Stimulated activated CD4-positive, alpha-beta T cell treated with anti-CD3 and anti-CD28 coated beads, TNF-alpha, amount 100 ng/mL, for 48 hours (primary cell): ENCODE measurements around the gene NBAS.

Source experiments
- DNase-seq, 3 donors: peaks; one replicate each; pipeline ENCODE4 v3.0.0-alpha.2; 2020; ENCODE audit warnings: low read depth in 3 of 3

NBAS gene

DNA sequence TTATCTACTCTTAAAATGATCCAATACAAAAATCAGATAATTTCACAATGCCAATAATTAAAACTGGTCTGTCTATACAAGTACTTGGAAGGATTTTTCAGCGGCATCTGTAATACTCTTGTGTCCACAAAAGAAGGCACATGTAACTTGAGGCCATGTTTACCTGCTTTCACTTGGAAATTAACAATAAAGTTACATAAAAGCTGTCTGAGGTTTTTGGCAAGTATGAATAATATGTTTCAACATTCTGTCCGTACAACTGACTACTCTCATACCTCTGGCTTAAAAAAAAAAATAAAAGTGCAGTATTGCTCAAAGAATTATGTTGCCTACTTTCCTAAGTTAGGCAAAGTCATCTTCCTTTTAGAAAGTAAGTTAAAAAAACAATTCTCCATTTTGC lies 253.6 kb downstream of the NBAS start:
- no peak for DNase-seq

GRCh38 chr2:15306706-15307105 lies 254.4 kb downstream of the NBAS start:
- no peak for DNase-seq

DNA sequence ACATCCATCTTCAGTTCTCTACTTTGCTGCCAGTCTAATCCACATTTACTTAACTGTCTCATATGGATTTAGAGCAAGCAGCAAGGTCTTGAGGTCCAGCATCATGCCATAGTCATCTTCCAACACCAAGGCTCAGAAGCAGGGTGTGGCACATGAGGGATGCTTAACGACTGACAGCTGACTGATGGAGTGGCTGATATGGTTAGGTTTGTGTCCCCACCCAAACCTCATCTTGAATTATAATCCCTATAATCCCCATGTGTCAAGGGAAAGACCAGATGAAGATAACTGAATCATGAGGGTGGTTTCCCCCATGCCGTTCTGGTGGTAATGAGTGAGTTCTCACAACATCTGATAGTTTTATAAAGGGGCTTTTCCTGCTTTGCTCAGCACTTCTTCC lies 257.3 kb downstream of the NBAS start:
- DNase-seq: no peak

- no peak for DNase-seq
Observed at GRCh38 chr2:15302154-15302553, 259.0 kb downstream of the NBAS start.

GRCh38 chr2:15300624-15301573 lies 260.2 kb downstream of the NBAS start:
- DNase-seq: no peak

DNA sequence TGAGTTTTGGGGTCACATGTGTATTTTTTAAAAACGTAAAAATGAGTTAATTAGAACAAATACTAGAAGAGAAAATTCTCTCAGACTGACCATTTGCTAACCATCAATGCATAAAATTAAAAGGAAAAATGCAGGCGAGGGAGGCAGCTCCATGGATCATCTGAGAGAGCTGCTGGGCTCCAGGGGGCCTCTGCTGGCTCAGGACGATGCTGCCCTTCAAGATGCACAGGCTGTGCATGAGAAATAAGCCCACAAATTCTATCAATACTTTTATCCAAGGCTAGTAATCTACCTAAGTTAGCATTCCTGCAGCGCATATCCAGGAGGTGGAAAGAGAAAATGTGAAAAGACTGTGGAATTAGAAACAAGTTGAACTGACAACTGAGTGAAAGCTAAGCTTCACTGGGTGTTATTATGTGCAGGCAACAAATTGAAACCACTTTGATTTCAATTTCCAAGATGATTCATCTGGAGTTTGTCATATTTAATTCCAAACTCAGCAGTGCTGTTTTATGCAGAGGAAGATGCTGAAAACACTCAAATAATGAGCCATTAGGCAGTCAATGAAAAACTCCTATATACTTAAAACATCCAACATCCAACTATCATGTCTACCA lies 261.1 kb downstream of the NBAS start:
- no peak for DNase-seq

- no peak for DNase-seq
Observed at GRCh38 chr2:15298770-15299169, 262.4 kb downstream of the NBAS start.

GRCh38 chr2:15293262-15293937 lies 267.7 kb downstream of the NBAS start:
- DNase-seq: no peak

GRCh38 chr2:15287447-15288184 lies 273.5 kb downstream of the NBAS start:
- no peak for DNase-seq

DNA sequence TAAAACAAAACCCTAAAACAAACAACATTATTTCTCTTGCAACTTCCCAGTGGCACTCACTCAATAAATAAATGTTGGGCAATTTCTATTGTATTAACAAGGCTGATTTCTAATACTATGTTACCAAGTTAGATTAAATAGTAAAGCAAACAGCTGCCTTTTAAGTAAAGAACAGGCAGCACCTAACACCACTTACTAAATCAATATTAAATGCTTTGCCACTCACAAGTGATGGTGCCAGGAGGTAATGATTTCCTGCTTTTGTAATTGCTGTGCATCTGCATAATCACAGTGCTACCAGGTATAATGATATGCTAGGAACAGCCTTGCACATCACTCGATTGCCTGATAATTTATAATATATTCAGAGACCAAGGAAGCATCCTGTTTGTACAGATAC lies 276.5 kb downstream of the NBAS start:
- DNase-seq: no peak

DNA sequence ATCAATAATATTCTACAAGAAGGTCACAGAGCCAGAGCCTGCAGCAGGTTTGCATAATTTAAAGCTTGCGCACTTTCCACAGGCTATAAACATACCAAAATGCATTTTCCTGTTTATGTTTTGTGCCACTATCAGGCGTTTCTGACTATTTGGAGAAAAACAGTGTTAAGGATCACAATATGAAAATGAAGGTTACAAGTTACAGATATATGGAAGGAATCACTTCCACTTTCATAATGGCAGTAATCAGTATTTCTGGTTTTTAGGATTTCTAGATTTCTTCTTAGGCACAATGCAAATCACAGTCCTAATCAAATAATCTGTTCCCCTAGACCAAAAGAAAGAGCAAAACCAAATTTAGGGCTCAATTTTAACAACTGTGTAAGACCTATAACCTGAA lies 279.5 kb downstream of the NBAS start:
- no peak for DNase-seq

- no peak for DNase-seq
Observed at GRCh38 chr2:15279201-15279876, 281.8 kb downstream of the NBAS start.

DNA sequence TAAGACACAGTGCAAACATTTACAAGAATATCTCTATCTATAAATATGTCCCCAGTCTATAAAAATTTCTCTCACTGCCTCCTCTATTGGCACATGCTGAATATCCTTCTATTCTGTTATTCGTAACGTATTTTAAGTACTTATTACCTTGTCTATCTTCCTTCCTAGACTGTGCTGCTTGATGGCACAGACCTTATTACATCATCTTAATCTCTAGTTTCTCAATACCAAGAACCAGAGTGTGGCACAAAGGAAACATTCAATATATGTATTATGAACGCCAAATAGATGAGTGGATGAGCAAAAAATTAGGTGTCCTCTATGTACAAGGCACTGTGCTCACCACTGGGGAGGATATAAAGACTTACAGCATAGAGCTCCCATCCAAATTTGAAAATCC lies 282.8 kb downstream of the NBAS start:
- DNase-seq: no peak

GRCh38 chr2:15275346-15275745 lies 285.8 kb downstream of the NBAS start:
- no peak for DNase-seq

DNA sequence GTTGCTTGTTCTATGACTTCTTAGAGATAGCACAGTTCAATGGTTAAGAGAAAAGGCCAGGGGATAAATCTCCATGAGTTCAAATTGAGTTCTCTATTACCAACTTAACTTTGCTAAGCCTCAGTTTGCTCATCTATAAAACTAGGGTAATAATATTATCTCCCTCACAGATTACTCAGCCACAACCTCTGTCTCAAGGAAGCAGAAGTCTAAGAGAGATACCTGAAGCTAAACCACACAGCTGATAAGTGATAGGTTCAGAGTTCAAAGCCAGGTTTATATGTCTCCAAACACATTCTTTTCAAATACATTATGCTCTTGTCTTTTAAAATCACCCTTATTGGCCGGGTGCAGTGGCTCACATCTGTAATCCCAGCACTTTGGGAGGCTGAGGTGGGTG lies 287.7 kb downstream of the NBAS start:
- DNase-seq: no peak

- DNase-seq: no peak
Observed at GRCh38 chr2:15272942-15273341, 288.2 kb downstream of the NBAS start.

DNA sequence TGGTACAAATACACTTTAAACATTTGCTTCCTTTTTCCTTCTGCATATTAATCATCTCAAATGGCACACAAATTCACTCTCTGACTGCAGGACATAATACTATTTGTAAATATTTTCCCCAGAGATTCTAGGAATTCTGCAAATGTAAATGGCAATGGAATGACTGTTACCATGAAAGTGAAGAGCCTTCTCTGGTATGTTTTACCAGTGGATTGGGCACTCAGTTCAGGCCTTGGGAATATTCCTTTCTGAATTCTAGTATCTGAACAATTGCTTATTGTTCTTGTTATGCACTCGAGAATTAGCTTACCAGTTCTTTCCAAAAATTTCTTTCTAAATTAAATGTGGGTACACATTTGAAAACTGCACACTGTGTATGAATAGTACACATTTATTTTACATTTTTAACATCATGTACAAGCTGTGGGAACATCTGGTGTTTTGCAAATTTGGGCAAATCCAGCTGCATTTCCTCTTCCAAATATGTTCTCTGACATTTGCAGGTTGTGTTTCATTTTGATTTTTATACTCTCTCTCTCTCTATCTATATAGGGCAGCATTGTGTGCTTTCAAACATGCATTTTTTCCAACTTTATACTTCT lies 289.1 kb downstream of the NBAS start:
- DNase-seq: no peak

GRCh38 chr2:15271276-15271675 lies 289.9 kb downstream of the NBAS start:
- DNase-seq: no peak

GRCh38 chr2:15269043-15269442 lies 292.1 kb downstream of the NBAS start:
- no peak for DNase-seq

- DNase-seq: no peak
Observed at GRCh38 chr2:15265889-15266288, 295.2 kb downstream of the NBAS start.
